HTERT RPE-1 (cell line): ENCODE measurements around the gene PLPP3.

Experiments
- in situ Hi-C: fragments of 300-500 bp; cut with MboI; formaldehyde crosslinking; loops from 4 replicates; pipeline ENCODE4 v1.14.3; 2020; ENCODE audit warnings: low sequenced_read_pairs

PLPP3 gene

GRCh38 chr1:56466538-56466937 is 112.8 kb downstream of the PLPP3 start:
- in situ Hi-C loops = no loop called here

GRCh38 chr1:56464294-56464693 is 115.1 kb downstream of the PLPP3 start:
- in situ Hi-C loops = no loop called here

- in situ Hi-C loops = no loop called here
Observed at GRCh38 chr1:56463376-56463775, 116.0 kb downstream of the PLPP3 start.

GRCh38 chr1:56462209-56462608 is 117.2 kb downstream of the PLPP3 start:
- in situ Hi-C loops = no loop called here

- in situ Hi-C loops = no loop called here
Observed at GRCh38 chr1:56461158-56462127, 117.9 kb downstream of the PLPP3 start.

- in situ Hi-C loops = no loop called here
Observed at GRCh38 chr1:56459260-56459659, 120.1 kb downstream of the PLPP3 start.

- in situ Hi-C loops = no loop called here
Observed at GRCh38 chr1:56457756-56458375, 121.5 kb downstream of the PLPP3 start.

- in situ Hi-C loops = no loop called here
Observed at GRCh38 chr1:56456435-56457101, 122.8 kb downstream of the PLPP3 start.

- in situ Hi-C loops = no loop called here
Observed at GRCh38 chr1:56453417-56454078, 125.8 kb downstream of the PLPP3 start.

GRCh38 chr1:56453016-56453415 is 126.3 kb downstream of the PLPP3 start:
- in situ Hi-C loops = no loop called here

GRCh38 chr1:56452027-56453011 is 127.0 kb downstream of the PLPP3 start:
- in situ Hi-C loops = no loop called here

GRCh38 chr1:56451491-56451890 is 127.9 kb downstream of the PLPP3 start:
- in situ Hi-C loops = no loop called here

- in situ Hi-C loops = no loop called here
Observed at GRCh38 chr1:56450004-56450666, 129.2 kb downstream of the PLPP3 start.

- in situ Hi-C loops = no loop called here
Observed at GRCh38 chr1:56448529-56449300, 130.6 kb downstream of the PLPP3 start.

GRCh38 chr1:56447823-56448222 is 131.5 kb downstream of the PLPP3 start:
- in situ Hi-C loops = no loop called here

GRCh38 chr1:56446531-56447098 is 132.7 kb downstream of the PLPP3 start:
- in situ Hi-C loops = no loop called here

GRCh38 chr1:56444960-56445646 is 134.3 kb downstream of the PLPP3 start:
- in situ Hi-C loops = no loop called here
